Brain microvascular endothelial cell (primary cell): ENCODE results near the gene GPC5.

Experiments used
- DNase-seq: peaks from one replicate; pipeline ENCODE4 v3.0.0-alpha.2; 2020
- H3K27ac ChIP-seq: fragments of 250-450 bp; sonication (Bioruptor Pico); 2 replicates; pipeline ENCODE4 v1.5.1; 2020; ENCODE audit warnings: mild to moderate bottlenecking, moderate library complexity
- H3K27me3 ChIP-seq: fragments of 250-450 bp; sonication (Bioruptor Pico); replicated peaks from 2 replicates; pipeline ENCODE4 v1.5.1; 2020; ENCODE audit warnings: mild to moderate bottlenecking
- H3K36me3 ChIP-seq: fragments of 250-450 bp; sonication (Bioruptor Pico); replicated peaks from 2 replicates; pipeline ENCODE4 v1.5.1; 2020; ENCODE audit warnings: mild to moderate bottlenecking
- H3K4me3 ChIP-seq: 2 replicates; pipeline ENCODE4 v1.5.1; 2011; ENCODE audit warnings: low read depth, mild to moderate bottlenecking, control low read depth, low read length, moderate library complexity
- in situ Hi-C: cut with HindIII; loops from 2 replicates; pipeline ENCODE4 v1.10.0; 2017; ENCODE audit warnings: low sequenced_read_pairs, low pct_ligation_motif_present
- TF ChIP-seq, protein P1 (sequence below): IDR thresholded peaks from 2 replicates; pipeline ENCODE4 v1.5.1; 2011; ENCODE audit warnings: low read depth, mild to moderate bottlenecking, moderate library complexity, low read length, control low read depth, inconsistent platforms; ENCODE audit errors: missing control alignments

The GPC5 gene

GRCh38 chr13:92377396-92377795, 979.0 kb downstream of the GPC5 start:
- TF ChIP-seq, protein P1, sequence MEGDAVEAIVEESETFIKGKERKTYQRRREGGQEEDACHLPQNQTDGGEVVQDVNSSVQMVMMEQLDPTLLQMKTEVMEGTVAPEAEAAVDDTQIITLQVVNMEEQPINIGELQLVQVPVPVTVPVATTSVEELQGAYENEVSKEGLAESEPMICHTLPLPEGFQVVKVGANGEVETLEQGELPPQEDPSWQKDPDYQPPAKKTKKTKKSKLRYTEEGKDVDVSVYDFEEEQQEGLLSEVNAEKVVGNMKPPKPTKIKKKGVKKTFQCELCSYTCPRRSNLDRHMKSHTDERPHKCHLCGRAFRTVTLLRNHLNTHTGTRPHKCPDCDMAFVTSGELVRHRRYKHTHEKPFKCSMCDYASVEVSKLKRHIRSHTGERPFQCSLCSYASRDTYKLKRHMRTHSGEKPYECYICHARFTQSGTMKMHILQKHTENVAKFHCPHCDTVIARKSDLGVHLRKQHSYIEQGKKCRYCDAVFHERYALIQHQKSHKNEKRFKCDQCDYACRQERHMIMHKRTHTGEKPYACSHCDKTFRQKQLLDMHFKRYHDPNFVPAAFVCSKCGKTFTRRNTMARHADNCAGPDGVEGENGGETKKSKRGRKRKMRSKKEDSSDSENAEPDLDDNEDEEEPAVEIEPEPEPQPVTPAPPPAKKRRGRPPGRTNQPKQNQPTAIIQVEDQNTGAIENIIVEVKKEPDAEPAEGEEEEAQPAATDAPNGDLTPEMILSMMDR: no peak
- Histone ChIP-seq H3K4me3 (no peak overlapping the region), H3K27me3 (no peaks in the 10 kb centered on the region), H3K27ac (no peak overlapping the region), H3K36me3 (no peaks in the 10 kb centered on the region)
- in situ Hi-C loops: no loop called here
- DNase-seq: no peak

DNA sequence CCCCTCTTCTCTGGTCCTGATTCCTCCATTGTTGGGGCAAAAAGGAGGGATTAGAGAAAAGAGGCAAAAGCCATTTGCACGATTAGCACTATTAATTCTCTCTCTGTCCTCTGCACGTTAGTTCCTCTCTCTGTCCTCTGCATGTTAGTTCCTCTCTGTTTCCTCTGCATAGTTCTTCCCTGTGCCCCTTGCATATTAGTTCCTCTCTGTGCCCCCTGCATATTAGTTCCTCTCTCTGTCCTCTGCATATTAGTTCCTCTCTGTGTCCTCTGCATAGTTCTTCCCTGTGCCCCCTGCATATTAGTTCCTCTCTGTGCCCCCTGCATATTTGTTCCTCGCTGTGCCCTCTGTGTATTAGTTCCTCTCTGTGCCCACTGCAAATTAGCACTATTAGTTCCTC, 981.0 kb downstream of the GPC5 start:
- TF ChIP-seq, protein P1: no peak
- in situ Hi-C loops: no loop called here

GRCh38 chr13:92384410-92384809, 986.0 kb downstream of the GPC5 start:
- no peaks in the 10 kb centered on the region for H3K27me3 ChIP-seq
- H3K36me3 ChIP-seq: no peaks in the 10 kb centered on the region
- TF ChIP-seq, protein P1: no peak
- in situ Hi-C loops: no loop called here
- H3K27ac ChIP-seq: no peak overlapping the region
- no peak for DNase-seq
- no peak overlapping the region for H3K4me3 ChIP-seq

More for the DNA sequence above, 981.0 kb downstream of the GPC5 start:
- H3K36me3 ChIP-seq: no peaks in the 10 kb centered on the region
- no peaks in the 10 kb centered on the region for H3K27me3 ChIP-seq
- no peak overlapping the region for H3K4me3 ChIP-seq
- no peak for DNase-seq
- no peak overlapping the region for H3K27ac ChIP-seq

DNA sequence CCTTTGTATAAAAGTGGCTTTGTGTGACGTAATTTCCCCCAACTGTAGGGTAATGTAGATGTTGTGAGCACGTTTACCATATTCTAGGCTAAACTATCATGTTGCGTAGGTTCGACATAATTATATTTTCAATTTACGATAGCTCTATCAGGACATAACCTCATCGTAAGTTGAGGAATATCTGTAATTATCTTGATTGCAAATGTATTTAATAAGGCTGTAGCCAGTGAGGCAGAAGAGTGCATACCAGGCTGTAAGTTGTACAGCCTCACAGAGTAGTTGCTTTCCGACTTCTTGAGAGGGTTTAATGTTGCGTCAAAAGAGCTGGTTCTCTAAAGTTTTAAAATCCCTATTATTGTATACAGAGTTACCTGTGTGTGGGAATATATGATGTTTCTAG, 988.8 kb downstream of the GPC5 start:
- in situ Hi-C loops: no loop called here
- H3K4me3 ChIP-seq: no peak overlapping the region
- H3K36me3 ChIP-seq: no peaks in the 10 kb centered on the region
- no peak for DNase-seq
- H3K27me3 ChIP-seq: no peaks in the 10 kb centered on the region
- TF ChIP-seq, protein P1: no peak
- no peak overlapping the region for H3K27ac ChIP-seq

- Histone ChIP-seq H3K4me3 (no peak overlapping the region), H3K36me3 (no peaks in the 10 kb centered on the region), H3K27ac (no peak overlapping the region), H3K27me3 (no peaks in the 10 kb centered on the region)
- TF ChIP-seq, protein P1: no peak
- in situ Hi-C loops: no loop called here
- no peak for DNase-seq
Observed at GRCh38 chr13:92390217-92390616, 991.8 kb downstream of the GPC5 start.

GRCh38 chr13:92403606-92404005, 1005.2 kb downstream of the GPC5 start:
- Histone ChIP-seq H3K27me3 (no peaks in the 10 kb centered on the region), H3K27ac (no peak overlapping the region), H3K36me3 (no peaks in the 10 kb centered on the region), H3K4me3 (no peak overlapping the region)
- TF ChIP-seq, protein P1: no peak
- no peak for DNase-seq
- in situ Hi-C loops: no loop called here
